BJ (cell line): Measurements from ENCODE around the gene CTNNBIP1. TPM values are rescaled to one million over a fixed set of nuclear protein-coding genes. Genes with fewer than 3 reads are reported as not detected.

ENCODE experiments used
- CTCF ChIA-PET: fragments of 350-600 bp; formaldehyde crosslinking; extraction: SDS; loops from one replicate; lab custom pipeline; 2021; ENCODE audit warnings: antibody characterized with exemption, inconsistent platforms; lab: Yijun Ruan, JAX
- POLR2A ChIA-PET: fragments of 300-600 bp; sonication (Branson Sonifier 250); formaldehyde crosslinking; extraction: SDS; loops from one replicate; lab custom pipeline; 2021; ENCODE audit warnings: antibody characterized with exemption; lab: Charles Lee
- DNase-seq: peaks from one replicate; pipeline ENCODE4 v3.0.0-alpha.2; 2011; ENCODE audit warnings: low read depth
- H3K27me3 ChIP-seq: 2 replicates; pipeline ENCODE4 v1.6.0; 2011; ENCODE audit warnings: low read length; ENCODE audit not compliant: control insufficient read depth, insufficient read depth
- H3K36me3 ChIP-seq: 2 replicates; pipeline ENCODE4 v1.5.1; 2011; ENCODE audit warnings: low read length; ENCODE audit not compliant: control insufficient read depth, insufficient read depth
- H3K4me3 ChIP-seq: 2 replicates; pipeline ENCODE4 v1.5.1; 2011; ENCODE audit warnings: low read depth, mild to moderate bottlenecking, control low read depth, low read length
- CTCF ChIP-seq: IDR thresholded peaks from 2 replicates; pipeline ENCODE4 v1.5.1; 2011; ENCODE audit warnings: low read depth, mild to moderate bottlenecking, control low read depth, inconsistent platforms, low read length, moderate library complexity; ENCODE audit not compliant: insufficient read depth
- polyA plus RNA-seq: library from polyadenylated mRNA; depleted of rRNA; stranded (reverse); fragments of >200 nt; gene quantifications from 2 replicates; pipeline ENCODE4 v1.2.3, GENCODE V29; 2011

The CTNNBIP1 gene
- polyA plus RNA-seq, 1 experiment: 25.5 TPM

GRCh38 chr1:9822897-9823692 is 87.0 kb downstream of the CTNNBIP1 start:
- POLR2A ChIA-PET: no interaction called here
- Histone ChIP-seq H3K36me3 (no peaks in the 10 kb centered on the region), H3K27me3 (no peaks in the 10 kb centered on the region), H3K4me3 (peak overlapping the region; percentile 57)
- CTCF ChIA-PET: interaction anchor here (1.2 kb wide), 1 partner anchor 51 kb away, joined by 3 read pairs; no protein-coding TSS in a partner anchor
- no peak for TF ChIP-seq CTCF
- DNase-seq: no peak

- CTCF ChIA-PET: interaction anchor here (0.7 to 1.2 kb wide), 3 partner anchors 20 to 52 kb away, joined by 3 read pairs; no protein-coding TSS in a partner anchor
- no peaks in the 10 kb centered on the region for H3K36me3 ChIP-seq
- no peak for TF ChIP-seq CTCF
- no peaks in the 10 kb centered on the region for H3K27me3 ChIP-seq
- H3K4me3 ChIP-seq: peak overlapping the region; percentile 57
- POLR2A ChIA-PET: no interaction called here
- DNase-seq: no peak
Observed at GRCh38 chr1:9822490-9822889, 87.6 kb downstream of the CTNNBIP1 start.

GRCh38 chr1:9821710-9822109 is 88.4 kb downstream of the CTNNBIP1 start:
- POLR2A ChIA-PET: no interaction called here
- H3K4me3 ChIP-seq: no peak overlapping the region
- no peak for TF ChIP-seq CTCF
- no peaks in the 10 kb centered on the region for H3K27me3 ChIP-seq
- DNase-seq: no peak
- CTCF ChIA-PET: interaction anchor here (0.9 to 1.2 kb wide), 2 partner anchors 19 to 53 kb away, joined by 3 read pairs; no protein-coding TSS in a partner anchor
- H3K36me3 ChIP-seq: no peaks in the 10 kb centered on the region

GRCh38 chr1:9820521-9820920 is 89.5 kb downstream of the CTNNBIP1 start:
- POLR2A ChIA-PET: no interaction called here
- Histone ChIP-seq H3K36me3 (no peaks in the 10 kb centered on the region), H3K27me3 (no peaks in the 10 kb centered on the region), H3K4me3 (no peak overlapping the region)
- CTCF ChIA-PET: interaction anchor here (0.6 to 0.7 kb wide), 2 partner anchors 136 to 883 kb away, joined by 3 to 5 read pairs; no protein-coding TSS in a partner anchor
- DNase-seq: no peak
- no peak for TF ChIP-seq CTCF

GRCh38 chr1:9817734-9818133 is 92.3 kb downstream of the CTNNBIP1 start:
- no peak for DNase-seq
- no peak overlapping the region for H3K4me3 ChIP-seq
- CTCF ChIA-PET: interaction anchor here (1.0 kb wide), 1 partner anchor 17 kb away, joined by 3 read pairs; no protein-coding TSS in a partner anchor
- POLR2A ChIA-PET: no interaction called here
- no peaks in the 10 kb centered on the region for H3K27me3 ChIP-seq
- TF ChIP-seq CTCF: no peak
- no peaks in the 10 kb centered on the region for H3K36me3 ChIP-seq
